Effector CD4-positive, alpha-beta T cell (primary cell): ENCODE data around the gene HAGH.
"Not testable (repeated sequence)": the region's sequence is repeated elsewhere in the genome, so short reads cannot be mapped to it uniquely, and the experiment has no call there.

Source experiments
- DNase-seq: peaks from one replicate; pipeline ENCODE4 v3.0.0-alpha.2; 2020

Gene HAGH

DNA sequence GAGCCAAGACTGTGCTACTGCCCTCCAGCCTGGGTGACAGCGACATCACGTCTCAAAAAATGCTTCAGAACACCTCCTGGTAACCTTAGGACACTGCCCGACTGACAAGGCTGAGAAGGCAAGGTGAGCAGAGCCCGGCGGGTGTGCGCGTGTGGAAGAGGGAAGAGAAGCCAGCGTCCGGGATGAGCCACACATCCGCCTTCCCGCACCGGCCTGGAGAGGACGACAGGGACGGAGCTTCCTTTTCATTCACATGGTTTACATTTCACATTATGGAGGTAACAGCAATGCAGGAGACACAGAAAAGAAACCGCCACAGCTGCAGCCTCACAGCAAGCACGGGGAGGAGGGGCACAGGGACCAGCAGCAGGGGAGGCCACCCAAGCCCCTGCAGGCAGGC, 16.5 kb downstream of the HAGH start:
- DNase-seq = no peak

DNA sequence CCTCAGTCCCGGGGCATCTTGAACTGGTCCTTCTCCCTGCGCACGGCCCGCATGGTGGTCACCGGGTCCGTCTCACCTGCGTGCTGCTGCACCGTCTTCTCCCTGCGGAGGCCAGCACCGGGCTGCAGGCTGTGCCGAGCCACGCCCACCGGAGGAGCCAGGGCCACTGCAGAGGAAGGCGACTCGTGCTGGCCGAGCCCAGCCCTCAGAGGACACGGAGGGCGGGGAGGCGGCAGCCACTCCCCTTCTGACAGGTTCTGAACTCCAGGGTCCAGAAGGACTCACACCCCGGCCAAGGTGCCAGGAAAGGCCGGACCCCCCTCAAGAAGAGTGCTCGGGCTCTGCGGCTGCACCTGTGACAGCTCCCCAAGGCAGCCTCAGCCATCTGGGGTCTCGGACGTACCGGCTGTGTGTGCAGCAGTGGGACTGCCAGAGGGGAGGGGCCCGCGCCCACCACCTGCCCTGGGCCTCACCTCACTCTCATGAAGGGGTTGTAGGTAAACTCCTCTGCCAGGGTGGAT, 17.3 kb downstream of the HAGH start:
- no peak for DNase-seq

DNA sequence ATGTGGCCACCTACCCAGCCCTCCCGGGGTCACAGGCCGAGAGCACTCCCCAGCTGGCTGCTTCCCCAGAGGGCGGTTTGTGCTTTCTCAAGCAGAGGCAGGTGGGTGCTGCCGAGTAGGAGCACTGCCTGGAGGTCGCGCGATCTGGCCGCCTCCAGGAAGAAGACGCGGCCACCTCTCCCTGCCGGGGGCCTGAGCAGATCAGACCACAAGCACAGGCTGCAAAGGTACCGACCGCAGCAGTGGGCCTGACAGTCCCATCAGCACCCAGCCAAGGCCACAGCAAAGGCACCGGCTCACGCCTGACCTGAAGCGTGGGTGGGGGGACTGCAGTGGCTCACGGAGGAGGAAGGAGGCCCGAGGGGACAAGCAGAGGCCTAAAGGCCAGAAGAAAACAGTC, 17.9 kb downstream of the HAGH start:
- no peak for DNase-seq

DNA sequence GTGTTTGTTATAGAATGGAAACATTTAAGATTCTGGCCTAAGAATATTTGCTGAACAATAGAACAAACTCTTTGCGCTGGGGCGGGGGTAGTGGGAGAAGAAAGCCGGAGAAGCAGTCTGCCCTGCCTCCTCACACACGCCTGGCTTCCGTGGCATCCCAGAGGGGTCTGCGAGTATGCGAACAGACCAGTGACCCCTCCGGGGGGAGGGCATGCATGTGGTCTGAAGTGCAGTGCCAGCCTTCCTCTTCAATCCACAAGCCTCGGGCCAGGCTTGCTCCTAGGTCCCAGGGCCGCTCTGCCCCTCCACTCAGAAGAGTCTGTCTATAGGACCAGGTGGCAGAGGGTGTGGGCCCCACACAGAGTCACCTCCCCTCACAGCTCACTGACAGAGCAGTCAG, 19.0 kb downstream of the HAGH start:
- DNase-seq = no peak

DNA sequence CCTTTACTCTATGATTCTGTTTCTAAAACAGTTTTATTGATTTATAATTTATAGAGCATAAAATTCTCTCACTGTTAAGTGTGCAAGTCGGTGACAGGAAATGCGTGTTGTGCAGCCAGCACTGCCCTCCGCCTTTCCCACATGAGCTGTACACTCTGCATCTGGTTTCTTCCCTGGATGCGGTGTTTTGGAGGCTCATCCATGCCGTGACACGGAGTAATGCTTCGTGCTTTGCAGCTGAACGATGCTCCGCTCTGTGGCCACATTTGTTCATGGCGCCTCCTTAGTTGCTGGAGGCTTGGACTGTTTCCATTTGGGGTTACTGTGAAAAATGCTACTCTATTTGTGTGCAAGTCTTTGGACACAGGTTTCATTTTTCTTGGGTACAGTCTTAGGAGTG, 25.9 kb downstream of the HAGH start:
- DNase-seq = no peak

DNA sequence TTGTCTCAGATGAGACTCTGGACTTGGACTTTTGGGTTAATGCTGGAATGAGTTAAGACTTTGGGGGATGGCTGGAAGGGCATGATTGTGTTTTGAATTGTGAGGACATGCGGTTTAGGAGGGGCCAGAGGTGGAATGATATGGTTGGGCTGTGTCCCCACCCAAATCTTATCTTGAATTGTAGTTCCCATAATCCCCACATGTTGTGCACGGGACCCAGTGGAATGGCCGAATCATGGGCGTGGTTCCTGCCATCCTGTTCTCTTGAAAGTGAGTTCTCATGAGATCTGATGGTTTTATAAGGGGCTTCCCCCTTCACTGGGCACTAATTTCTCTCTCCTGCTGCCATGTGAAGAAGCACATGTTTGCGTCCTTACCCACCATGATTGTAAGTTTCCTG, 27.4 kb downstream of the HAGH start:
- not testable (repeated sequence) for DNase-seq

DNA sequence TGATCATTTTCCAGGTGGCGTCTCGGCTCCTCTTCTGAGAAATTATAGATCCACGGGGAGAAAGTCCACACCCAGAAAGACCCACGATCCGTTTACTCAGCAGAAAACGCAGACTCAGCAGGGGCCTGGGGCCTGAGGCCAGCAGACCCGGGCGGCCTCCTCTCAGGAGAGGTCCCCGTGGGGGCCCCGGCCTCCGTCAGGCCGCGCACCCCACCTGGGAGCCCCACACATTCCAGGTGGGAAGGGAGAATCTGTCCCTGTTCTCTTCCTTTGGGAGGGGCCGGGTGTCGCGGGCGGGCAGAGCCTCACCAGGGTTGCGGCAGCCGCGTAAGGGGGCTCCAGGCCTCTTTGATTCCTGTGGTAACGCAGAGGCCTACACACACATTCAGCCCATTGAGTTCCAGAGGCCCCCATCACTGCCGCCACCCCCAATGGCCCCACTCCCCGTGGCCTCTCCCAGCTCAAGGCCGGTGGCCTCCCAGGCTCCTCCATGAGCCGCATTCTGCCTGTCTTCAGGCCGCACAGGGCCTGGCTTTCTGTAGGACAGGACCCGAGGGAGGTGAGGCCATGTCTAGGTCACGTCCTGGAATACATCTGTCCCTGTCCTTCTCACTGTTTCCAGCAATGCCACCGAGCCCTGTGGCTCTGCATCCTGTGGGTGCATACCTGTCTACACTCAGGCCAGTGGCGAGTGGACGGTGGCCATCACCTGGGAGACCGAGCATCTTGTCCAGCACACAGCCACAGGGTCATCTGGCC, 31.5 kb downstream of the HAGH start:
- no peak for DNase-seq

DNA sequence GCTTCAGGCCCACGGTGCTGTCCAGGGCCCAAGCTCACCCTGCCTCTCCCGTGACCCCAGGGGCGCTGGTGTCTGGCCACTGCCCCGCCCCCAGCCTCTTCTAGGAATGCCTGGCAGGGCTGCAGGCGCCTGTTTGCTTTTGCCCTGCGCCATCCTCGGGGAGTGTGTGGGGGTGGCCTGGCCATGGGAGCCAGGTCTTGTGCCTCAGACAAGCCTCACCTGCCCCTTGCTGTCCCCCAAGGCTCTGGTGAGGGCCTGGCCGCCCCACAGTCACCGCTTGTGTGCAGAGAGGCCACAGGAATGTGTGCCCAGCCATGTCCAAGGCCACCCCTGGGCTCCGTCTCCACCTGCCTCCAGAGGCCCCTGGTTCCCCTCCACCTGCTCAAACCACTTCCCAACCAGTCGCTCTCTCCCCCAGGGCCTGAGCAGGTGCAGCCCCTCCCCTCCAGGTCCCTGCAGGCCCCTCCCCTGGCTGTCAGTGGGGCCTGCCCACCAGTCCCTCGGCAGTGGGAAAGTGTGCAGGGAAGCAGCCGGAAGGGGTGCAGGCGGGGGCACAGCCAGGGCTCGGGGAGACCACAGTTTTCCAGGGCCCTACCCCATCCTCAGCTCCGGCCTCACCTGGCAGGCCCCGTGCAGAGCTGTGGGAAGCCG, 32.3 kb downstream of the HAGH start:
- DNase-seq = no peak

DNA sequence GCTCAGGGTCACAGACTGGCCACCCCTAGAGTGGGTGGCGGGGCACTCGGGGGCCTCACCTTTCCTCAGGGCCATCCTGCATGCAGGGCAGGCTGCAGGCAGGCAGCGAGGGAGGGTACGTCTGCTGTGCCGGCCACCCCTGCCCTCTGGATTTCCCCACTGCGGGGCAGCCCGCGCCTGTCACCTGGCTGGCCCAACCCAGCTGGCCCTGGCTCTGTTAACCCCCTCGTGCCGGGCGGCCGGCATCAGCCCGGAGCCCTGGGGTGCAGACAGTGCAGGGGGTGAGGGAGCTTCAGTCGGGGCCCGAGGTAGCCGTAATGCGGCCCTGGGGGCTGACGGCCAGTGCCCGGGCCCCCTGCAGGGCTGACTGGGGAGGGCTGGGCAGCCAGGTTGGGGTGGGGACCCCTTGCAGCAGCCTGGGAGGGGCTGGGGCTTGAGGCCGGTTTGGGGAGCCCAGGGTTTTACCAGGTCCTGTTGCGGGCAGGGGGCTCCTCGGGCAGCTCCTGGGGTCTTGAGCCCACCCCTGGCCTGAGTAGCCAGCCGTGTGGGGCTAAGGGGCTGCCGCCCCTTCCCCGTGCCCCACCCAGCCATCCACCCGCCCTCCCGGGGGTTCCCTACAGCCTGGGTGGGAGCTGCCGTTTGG, 32.9 kb downstream of the HAGH start, which contains the start of gene IGFALS:
IGFALS (minus strand) TSS at position 128 of the 643 bp plus-strand sequence; CDS start at position 75, 53 bp downstream.
- no peak for DNase-seq

DNA sequence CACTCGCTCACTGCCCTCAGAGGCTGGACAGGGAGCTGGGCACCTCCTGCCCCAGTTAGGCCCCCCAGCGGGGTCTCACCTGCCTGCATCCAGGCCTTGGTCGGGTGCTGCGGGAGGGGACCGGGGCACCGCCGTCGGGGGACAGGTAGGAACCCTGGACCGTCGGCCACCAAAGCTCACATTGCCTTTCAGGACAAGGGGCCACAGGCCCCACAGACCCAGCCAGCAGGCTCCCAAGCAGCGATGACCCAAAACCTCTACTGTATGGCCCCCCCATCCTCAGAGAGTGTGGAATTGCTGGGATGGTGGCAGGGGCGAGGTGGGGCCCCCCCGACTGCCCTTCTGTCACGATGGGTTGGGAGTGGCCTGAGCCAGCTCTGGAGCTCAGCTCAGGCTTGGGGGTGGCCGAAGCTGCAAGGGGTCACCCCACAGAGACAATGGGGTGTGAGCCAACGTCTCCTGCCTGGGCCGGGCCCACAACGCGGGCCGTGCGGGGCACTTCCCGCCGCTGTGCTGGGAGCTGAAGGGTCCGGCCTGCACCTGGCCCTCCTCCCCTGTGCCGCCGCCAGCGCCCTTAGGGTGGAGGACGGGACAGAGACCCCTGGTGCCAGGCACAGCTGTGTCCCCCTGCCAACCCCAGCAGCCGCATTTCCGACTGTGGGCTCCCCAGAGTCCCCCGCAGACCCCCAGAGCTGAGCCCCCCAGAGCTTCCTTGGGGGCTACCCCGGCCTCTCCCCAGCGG, 33.6 kb downstream of the HAGH start:
- DNase-seq = no peak

DNA sequence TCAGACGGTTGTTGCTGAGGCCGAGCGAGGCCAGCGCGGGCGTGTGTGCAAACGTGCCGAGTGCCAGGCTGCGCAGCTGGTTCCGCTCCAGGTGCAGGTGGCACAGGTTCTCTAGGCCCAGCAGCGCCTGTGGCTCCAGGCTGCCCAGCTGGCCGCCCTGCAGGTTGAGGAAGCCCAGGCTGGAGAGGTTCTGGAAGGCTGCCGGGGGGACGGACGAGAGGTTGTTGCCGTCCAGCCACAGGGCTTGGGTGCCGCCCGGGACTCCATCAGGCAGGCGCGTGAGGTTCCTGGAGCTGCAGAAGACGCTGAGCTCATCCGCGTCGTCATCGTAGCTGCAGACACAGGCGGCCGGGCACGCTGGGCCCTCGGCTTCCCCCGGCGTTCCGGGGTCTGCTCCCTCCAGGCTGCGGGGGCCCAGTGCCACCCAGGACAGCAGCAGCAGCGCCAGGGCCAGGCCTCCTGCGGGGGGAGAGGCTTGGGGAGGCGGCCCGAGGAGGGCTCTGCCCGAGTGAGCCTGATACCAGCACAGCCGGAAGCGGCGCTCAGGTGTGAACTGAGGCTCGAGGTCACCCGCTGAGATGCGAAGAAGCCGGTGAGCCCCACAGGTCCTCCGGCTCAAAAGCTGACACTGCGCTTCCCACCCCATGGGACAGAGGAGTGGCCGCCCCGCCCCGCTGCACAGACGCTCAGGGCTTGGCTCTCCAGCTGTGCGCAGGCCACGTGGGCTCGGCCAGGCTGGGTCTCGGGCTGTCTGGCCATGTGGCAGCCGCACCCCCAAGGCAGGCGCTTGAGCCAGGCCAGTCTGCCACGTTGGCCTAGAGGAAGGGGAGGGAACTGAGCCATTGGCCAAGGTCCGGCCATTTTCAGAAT, 34.4 kb downstream of the HAGH start:
- DNase-seq = no peak

DNA sequence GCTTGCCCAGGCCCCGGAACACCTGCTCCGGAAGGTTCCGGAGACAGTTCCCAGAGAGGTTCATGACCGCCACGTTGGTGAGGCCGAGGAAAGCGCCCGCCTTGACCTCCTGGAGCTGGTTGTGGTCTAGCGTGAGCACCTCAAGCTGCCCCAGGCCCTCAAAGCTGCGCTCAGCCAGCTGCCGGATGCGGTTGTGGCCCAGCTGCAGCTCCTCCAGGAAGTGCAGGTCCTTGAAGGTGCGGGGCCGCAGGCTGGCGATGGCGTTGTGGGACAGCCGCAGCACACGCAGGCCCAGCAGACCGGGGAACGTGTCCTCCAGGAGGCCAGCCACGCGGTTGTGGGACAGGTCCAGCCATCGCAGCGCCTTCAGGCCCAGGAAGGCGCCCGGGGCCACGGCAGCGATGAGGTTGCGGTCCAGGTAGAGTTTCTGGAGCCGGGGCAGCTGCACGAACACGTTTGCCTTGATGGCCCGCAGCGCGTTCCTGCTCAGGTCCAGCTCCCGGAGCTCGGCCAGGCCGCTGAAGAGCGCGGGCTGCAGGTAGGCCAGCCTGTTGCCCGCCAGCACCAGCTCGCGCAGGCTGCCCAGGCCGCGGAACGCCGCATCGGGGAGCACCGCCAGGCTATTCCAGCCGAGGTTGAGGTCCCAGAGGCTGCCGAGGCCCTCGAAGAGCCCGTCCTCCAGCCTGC, 35.2 kb downstream of the HAGH start:
- DNase-seq = no peak

DNA sequence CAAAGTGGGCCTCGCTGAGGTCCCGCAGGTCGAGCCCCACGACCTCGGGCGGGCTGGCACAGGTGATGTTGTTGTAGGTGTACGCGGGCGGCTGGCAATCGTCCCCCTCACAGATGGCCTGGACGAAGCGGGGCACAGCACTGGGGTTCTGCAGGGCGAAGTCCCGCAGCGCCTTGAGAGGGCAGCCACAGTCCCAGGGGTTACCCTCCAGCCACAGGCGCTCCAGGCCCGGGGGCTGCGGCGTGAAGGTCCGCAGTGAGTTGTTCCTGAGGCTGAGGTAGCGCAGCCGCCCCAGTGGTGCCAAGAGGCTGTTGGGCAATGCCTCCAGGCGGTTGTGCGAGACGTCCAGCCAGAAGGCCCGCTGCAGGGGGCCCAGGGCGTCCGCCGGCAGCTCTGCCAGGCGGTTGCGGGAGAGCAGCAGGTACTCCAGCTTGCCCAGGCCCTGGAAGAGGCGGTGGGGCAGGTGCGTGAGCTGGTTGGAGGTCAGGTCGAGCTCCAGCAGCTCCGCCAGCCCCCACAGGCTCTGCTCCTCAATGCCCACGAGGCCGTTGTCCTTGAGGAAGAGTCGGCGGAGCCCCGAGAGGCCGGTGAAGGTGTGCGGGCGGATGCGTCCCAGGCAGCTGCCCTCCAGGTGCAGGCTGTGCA, 35.9 kb downstream of the HAGH start:
- no peak for DNase-seq

DNA sequence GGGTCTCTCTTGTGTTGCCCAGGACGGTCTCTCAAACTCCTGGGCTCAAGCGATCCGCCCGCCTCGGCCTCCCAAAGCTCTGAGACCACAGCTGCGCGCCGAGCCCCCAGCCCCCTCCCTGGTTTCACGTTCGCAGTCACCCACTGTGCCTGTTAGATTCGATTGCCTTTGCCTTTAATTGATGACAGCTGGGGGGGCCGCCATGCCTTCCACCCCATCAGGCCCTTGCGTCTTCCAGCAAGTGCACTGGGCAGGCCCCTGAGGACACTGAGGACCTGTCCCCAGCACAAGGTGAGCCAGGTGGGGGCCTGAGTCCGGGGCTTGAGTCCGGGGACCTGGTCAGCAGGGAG, 36.4 kb downstream of the HAGH start:
- no peak for DNase-seq

DNA sequence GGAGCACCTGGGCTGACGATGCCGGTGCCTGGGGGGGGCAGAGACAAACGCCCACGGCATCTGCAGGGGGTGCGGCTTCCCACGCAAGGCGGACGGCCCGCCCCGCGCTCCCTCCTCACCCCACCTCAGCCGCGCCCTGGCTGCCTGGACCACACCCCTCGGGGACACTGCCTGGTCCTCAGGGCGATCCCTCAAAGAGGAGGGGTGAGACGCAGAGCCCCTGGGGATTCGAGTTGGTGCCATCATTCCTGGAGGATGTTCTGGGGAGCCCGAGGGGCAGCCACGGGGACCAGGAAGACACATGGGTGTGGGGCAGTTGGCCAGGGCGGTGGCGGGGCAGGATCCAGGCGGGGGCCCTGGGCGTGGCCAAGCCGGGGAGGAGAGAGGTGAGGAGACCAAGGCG, 37.0 kb downstream of the HAGH start:
- DNase-seq = no peak

DNA sequence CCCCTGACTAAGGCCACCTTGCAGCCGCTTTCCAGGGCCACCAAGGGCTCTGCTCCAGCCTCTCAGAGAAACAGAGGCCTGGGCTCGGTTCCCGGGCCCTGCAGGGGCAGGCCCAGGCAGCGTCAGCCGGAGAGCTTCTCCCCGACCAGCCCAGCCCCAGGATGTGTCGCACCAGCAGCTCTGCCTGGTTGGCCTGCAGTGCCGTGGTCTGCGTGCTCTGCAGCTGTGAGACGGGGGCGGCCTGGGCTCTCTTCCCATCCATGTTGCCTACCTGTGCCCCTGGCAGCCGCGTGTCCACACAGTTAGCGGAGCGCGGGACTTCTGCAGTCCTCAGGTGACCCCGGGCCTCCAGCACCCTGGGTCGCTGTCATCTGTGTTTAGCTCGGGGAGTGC, 37.9 kb downstream of the HAGH start:
- no peak for DNase-seq

DNA sequence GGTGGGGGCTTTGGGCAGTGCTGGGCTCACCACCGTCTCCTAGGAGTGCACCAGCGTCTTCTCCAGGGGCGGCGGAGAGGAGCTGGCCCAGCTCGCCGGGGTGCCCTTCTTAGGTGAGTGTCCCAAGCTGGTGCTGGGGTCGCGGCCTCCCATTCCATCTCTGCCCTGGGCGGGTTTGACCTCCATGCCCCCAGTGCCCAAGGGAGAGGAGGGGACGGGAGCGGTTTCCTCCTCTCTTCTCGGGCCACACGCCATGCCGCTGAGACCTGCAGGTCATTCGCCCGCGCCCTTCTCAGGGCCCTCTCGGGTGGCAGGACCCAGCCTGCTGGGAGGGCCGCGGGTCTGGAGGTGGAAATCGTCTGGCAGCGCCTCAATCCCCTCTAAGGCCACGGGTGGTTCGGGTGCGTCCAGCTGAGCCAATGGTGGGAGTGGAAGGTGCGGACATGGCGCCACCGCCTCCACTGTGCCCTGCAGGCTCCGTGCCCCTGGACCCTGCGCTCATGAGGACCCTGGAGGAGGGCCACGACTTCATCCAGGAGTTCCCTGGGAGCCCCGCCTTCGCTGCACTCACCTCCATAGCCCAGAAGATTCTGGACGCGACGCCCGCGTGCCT, 38.4 kb downstream of the HAGH start:
- no peak for DNase-seq

DNA sequence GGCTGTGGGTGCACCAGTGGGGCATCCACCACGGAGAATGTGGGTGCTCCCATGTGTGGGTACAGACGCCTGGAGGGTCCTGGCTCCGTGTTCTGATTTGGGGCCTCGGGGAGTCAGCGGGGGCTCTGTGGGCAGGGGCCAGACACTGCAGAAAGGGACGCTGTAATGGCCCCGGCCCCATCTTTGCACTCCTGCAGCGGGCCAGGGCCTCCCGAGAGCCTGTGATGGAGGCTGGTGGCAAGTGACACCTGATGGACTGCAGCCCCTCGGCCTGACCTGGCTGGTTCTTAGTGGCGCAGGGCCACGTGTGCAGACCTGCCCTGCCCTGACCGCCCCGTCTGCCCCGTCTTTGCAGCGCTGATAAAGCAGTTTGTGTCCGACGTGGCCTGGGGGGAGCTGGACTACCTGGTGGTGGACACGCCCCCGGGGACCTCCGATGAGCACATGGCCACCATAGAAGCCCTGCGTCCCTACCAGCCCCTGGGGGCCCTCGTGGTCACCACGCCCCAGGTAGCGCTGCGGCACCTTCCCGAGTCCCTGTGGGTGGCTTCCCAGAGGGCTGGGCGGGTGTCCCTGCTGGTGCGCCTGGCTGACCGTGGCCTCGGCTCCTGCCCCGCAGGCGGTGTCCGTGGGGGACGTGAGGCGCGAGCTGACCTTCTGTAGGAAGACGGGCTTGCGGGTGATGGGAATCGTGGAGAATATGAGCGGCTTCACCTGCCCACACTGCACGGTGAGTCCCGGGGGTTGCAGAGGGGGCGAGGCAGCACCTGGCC, 39.1 kb downstream of the HAGH start:
- no peak for DNase-seq

DNA sequence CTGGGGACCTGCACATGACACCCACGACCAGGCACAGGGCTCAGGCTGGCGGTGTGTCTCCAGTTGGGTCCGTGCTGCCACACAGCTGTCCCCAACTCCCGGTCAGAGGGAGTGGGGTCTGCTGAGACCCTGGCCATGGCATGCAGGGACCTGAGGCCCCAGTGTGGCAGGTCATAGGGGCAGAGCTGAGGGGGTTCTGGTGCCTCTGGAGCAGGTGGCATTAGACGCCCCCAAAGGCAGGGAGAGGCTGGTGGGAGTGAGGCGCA, 39.6 kb downstream of the HAGH start:
- no peak for DNase-seq
